ENCODE measurements around the gene ZNF415. TPM values are rescaled to one million over a fixed set of nuclear protein-coding genes. Genes with fewer than 3 reads are reported as not detected.

Gene ZNF415
- polyA plus RNA-seq, 10 donors, result 8.6 to 15.0 (median 11.5) TPM

- DNase-seq, result peak in 1 of 3 donors; percentile 15
These were observed 74.7 kb downstream of the ZNF415 start for GRCh38 chr19:53057904-53058580.

Other genes starting within 250 kb of the ZNF415 start
- 10 to 100 TPM in 9 of 10 donors, 1 to 10 TPM in 1; 9.9 to 30.9 (median 14.8) TPM for gene ZNF320, start 235.3 kb downstream of the ZNF415 start, polyA plus RNA-seq (ENCODE audit: insufficient read length in 10 of 10)
- gene ZNF888, start 209.5 kb downstream of the ZNF415 start, polyA plus RNA-seq (ENCODE audit: insufficient read length in 10 of 10), result 1 to 10 TPM; 2.2 to 3.9 (median 2.9) TPM
- gene ZNF816, start 170.0 kb downstream of the ZNF415 start, polyA plus RNA-seq (ENCODE audit: insufficient read length in 10 of 10), result 1 to 10 TPM; 5.2 to 8.6 (median 7.3) TPM
- under 1 TPM in 1 of 10 donors, not detected in 9; 0.25 TPM for gene ERVV-1, start 119.0 kb downstream of the ZNF415 start, polyA plus RNA-seq (ENCODE audit: insufficient read length in 10 of 10)
- gene ERVV-2, start 88.2 kb downstream of the ZNF415 start, polyA plus RNA-seq (ENCODE audit: insufficient read length in 10 of 10), result under 1 TPM in 1 of 10 donors, not detected in 9; 0.05 TPM
- 10 to 100 TPM; 12.1 to 31.1 (median 18.5) TPM for gene ZNF160, start 29.5 kb downstream of the ZNF415 start, polyA plus RNA-seq (ENCODE audit: insufficient read length in 10 of 10)
- 10 to 100 TPM in 1 of 10 donors, 1 to 10 TPM in 9; 4.3 to 10.5 (median 7.6) TPM for gene ZNF347, start 26.1 kb upstream of the ZNF415 start, polyA plus RNA-seq (ENCODE audit: insufficient read length in 10 of 10)
- gene ZNF665, start 60.4 kb upstream of the ZNF415 start, polyA plus RNA-seq (ENCODE audit: insufficient read length in 10 of 10), result 1 to 10 TPM; 2.4 to 5.2 (median 4.2) TPM
- gene ZNF677, start 122.0 kb upstream of the ZNF415 start, polyA plus RNA-seq (ENCODE audit: insufficient read length in 10 of 10), result 10 to 100 TPM; 19.7 to 36.8 (median 27.3) TPM
- not detected for gene VN1R2, start 125.4 kb upstream of the ZNF415 start, polyA plus RNA-seq (ENCODE audit: insufficient read length in 10 of 10)
- not detected for gene VN1R4, start 134.8 kb upstream of the ZNF415 start, polyA plus RNA-seq (ENCODE audit: insufficient read length in 10 of 10)
- 1 to 10 TPM; 4.3 to 8.0 (median 5.6) TPM for gene ZNF845, start 200.8 kb upstream of the ZNF415 start, polyA plus RNA-seq (ENCODE audit: insufficient read length in 10 of 10)
- 1 to 10 TPM; 3.1 to 8.9 (median 5.3) TPM for gene ZNF525, start 232.8 kb upstream of the ZNF415 start, polyA plus RNA-seq (ENCODE audit: insufficient read length in 10 of 10)

Data from muscle of back (tissue), 11 donors.